Bronchial epithelial cell (primary cell): ENCODE results near the gene RPS6KB2. TPM values are rescaled to one million over a fixed set of nuclear protein-coding genes. Genes with fewer than 3 reads are reported as not detected.

Experiments
- DNase-seq: peaks from one replicate; pipeline ENCODE4 v3.0.0-alpha.2; 2010; ENCODE audit warnings: low read depth
- FAIRE-seq: peaks from 2 replicates; lab custom pipeline; 2011; peaks lifted over from hg19 to GRCh38; lab: Jason Lieb, UNC
- H3K27me3 ChIP-seq: 2 replicates; pipeline ENCODE4 v1.5.1; 2011; ENCODE audit warnings: low read length; ENCODE audit not compliant: control insufficient read depth, insufficient read depth
- H3K36me3 ChIP-seq: 2 replicates; pipeline ENCODE4 v1.5.1; 2011; ENCODE audit warnings: low read length; ENCODE audit not compliant: control insufficient read depth, insufficient read depth
- H3K4me3 ChIP-seq: 2 replicates; pipeline ENCODE4 v1.5.1; 2011; ENCODE audit warnings: mild to moderate bottlenecking, low read depth, low read length, control low read depth
- total RNA-seq: library from RNA; depleted of rRNA; stranded (reverse); fragments of >200 nt; gene quantifications from 2 replicates; pipeline ENCODE4 v1.2.1, GENCODE V29; 2014
- TF ChIP-seq, protein P1 (sequence below): IDR thresholded peaks from 2 replicates; pipeline ENCODE4 v1.5.1; 2011; ENCODE audit warnings: mild to moderate bottlenecking, moderate library complexity, low read length, control low read depth, inconsistent platforms; ENCODE audit not compliant: insufficient read depth, severe bottlenecking

RPS6KB2 gene
- total RNA-seq, 1 donor from 2014 or later = 62.9 TPM

DNA sequence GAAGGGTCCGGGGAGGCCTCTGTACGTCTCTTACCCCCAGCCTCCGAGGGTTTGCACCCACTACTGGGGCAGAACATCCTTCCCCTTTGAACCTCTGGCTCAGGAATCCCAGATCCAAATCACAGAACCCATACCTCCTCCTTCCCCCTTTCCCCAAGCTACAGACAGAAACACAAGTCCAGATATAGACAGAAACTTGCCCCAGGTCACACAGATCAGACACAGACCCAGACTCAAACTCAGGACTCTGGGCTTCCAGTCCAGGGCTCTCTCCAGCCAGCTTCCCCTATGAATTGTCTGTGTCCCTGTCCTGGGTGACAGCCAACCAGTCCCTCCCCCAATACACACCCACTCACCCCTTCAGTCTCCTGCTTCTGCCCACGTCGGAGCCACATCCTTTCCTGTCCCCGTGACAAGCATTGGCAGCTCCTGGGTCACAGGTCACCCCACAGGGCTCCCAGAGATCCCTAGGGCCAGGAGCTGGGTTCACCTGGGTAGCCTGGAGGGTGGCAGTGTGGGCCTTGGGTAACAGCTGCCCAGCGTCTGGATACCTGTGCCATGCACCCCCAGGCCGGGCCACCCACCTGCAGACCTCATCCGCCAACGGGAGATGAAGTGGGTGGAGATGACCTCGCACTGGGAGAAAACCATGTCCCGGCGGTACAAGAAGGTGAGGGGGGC, 23.6 kb upstream of the RPS6KB2 start:
- Histone ChIP-seq H3K4me3 (no peak overlapping the region), H3K36me3 (peaks cover 2% of the 10 kb centered on the region), H3K27me3 (peaks cover 2% of the 10 kb centered on the region)
- FAIRE-seq (peak; percentile 62), DNase-seq (no peak)
- TF ChIP-seq, protein P1, sequence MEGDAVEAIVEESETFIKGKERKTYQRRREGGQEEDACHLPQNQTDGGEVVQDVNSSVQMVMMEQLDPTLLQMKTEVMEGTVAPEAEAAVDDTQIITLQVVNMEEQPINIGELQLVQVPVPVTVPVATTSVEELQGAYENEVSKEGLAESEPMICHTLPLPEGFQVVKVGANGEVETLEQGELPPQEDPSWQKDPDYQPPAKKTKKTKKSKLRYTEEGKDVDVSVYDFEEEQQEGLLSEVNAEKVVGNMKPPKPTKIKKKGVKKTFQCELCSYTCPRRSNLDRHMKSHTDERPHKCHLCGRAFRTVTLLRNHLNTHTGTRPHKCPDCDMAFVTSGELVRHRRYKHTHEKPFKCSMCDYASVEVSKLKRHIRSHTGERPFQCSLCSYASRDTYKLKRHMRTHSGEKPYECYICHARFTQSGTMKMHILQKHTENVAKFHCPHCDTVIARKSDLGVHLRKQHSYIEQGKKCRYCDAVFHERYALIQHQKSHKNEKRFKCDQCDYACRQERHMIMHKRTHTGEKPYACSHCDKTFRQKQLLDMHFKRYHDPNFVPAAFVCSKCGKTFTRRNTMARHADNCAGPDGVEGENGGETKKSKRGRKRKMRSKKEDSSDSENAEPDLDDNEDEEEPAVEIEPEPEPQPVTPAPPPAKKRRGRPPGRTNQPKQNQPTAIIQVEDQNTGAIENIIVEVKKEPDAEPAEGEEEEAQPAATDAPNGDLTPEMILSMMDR = no peak

- H3K4me3 ChIP-seq = no peak overlapping the region
- H3K36me3 ChIP-seq = peaks cover 2% of the 10 kb centered on the region
- FAIRE-seq = no peak
- H3K27me3 ChIP-seq = peaks cover 2% of the 10 kb centered on the region
- DNase-seq = no peak
- TF ChIP-seq, protein P1 = no peak
Observed at GRCh38 chr11:67405196-67405567, 23.1 kb upstream of the RPS6KB2 start.

DNA sequence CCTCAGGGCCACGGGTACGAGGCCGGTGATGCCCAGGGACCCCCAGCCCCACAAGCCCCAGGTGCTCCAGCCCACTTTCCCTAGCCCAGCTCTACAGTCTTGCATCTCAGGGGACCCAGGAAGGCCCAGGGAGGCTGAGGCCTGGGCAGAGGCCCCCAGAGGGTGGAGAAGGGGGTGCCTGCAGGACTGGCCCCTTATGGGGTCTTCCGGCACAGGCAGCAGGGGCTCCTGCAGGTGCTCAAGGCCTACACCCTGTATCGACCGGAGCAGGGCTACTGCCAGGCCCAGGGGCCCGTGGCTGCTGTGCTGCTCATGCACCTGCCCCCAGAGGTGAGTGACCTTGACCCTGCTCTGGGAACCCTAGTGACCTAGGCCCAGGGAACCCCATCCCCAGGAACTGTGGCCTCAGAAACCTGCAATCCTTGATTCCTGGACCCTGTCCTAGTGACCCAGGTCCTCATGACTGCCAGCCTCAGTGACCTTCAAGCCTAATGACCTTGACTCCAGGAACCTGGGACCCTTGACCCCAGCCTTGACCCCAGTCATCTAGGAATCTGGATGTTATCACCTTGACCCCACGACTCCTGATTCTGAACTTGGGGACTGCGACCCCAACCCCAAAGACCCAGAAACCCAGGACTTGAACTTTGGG, 22.5 kb upstream of the RPS6KB2 start:
- H3K27me3 ChIP-seq = peaks cover 7% of the 10 kb centered on the region
- DNase-seq = no peak
- no peak for FAIRE-seq
- H3K4me3 ChIP-seq = no peak overlapping the region
- H3K36me3 ChIP-seq = no peaks in the 10 kb centered on the region
- TF ChIP-seq, protein P1 = no peak

DNA sequence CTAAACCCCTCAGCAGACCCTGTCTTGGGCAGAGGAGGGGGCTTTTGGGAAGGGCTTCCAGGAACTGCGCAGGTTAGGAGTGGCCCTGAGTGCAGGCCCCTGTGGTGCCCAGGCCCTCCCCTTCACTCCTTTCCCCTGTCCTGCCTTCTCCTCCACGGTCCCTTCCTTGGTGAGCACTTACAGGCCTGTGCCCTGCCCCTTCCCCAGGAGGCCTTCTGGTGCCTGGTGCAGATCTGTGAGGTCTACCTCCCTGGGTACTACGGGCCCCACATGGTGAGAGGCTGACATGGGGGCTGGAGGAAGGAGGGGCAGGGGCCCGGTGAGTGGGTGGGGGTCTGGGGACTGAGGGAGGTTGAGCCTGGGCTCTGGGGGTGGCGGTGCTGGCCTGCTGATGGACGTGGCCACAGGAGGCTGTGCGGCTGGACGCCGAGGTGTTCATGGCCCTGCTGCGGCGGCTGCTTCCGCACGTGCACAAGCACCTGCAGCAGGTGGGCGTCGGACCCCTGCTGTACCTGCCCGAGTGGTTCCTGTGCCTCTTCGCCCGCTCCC, 21.8 kb upstream of the RPS6KB2 start:
- peaks cover 7% of the 10 kb centered on the region for H3K27me3 ChIP-seq
- H3K36me3 ChIP-seq = no peaks in the 10 kb centered on the region
- H3K4me3 ChIP-seq = no peak overlapping the region
- DNase-seq (no peak), FAIRE-seq (no peak)
- TF ChIP-seq, protein P1 = no peak

DNA sequence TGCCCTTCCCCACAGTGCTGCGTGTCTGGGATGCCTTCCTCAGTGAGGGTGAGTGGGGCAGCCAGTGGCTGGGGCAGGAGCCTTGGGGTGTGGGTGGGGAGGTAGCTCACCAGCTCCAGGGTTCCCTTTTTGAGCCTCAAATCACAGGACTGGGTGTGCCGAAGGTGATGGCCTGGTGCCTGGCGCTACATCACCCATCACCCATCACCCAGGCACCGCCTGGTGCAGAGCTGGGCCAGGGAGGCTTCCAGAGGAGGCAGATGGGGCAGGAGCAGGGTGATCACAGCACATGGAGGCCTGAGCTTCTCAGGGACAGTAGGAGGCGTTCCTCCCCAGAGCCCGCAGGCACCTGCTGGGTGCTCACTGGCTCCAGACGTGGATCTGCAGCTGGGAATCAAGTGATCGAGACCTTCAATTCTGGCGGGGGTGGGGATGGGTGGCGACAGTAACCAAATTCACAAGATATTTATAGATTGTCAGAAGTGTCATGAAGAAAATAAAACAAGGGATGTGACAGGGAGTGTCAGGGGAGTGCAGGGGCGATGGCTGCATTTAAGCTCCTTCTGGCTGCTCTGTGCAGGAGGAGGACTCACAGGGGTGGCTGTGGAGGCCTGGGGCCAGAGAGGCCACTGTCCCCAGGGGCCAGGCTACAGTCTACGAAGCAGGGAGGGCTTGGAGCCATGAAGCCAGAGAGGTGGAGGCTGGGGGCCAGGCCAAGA, 21.2 kb upstream of the RPS6KB2 start:
- TF ChIP-seq, protein P1 = no peak
- peaks cover 10% of the 10 kb centered on the region for H3K27me3 ChIP-seq
- FAIRE-seq (no peak), DNase-seq (no peak)
- H3K4me3 ChIP-seq = no peak overlapping the region
- no peaks in the 10 kb centered on the region for H3K36me3 ChIP-seq
